ENCODE data around the gene MYO7A.

DNA sequence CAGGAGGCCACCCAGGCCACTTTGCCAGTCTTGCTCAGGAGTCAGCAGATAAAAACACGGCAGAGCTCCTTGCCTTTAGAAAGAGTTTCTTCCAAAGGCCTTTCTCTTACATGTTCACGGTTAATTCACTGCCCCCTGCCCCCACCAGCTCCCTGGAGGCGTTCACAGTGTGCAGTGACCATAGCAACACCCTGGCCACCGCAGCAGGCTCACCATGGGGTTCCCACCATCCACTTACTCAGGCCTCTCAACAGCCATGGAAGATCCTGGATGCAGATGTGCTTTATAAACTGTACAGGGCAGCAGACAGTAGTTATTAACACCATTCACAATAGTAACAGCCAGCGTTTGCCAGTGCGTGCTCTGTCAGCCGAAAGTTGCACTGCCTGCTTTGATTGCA is 10.6 kb upstream of the MYO7A start:
- TF ChIP-seq POLR2A (IDR thresholded peaks at IDR 0.05), result no peak
- TF ChIP-seq, protein P1, sequence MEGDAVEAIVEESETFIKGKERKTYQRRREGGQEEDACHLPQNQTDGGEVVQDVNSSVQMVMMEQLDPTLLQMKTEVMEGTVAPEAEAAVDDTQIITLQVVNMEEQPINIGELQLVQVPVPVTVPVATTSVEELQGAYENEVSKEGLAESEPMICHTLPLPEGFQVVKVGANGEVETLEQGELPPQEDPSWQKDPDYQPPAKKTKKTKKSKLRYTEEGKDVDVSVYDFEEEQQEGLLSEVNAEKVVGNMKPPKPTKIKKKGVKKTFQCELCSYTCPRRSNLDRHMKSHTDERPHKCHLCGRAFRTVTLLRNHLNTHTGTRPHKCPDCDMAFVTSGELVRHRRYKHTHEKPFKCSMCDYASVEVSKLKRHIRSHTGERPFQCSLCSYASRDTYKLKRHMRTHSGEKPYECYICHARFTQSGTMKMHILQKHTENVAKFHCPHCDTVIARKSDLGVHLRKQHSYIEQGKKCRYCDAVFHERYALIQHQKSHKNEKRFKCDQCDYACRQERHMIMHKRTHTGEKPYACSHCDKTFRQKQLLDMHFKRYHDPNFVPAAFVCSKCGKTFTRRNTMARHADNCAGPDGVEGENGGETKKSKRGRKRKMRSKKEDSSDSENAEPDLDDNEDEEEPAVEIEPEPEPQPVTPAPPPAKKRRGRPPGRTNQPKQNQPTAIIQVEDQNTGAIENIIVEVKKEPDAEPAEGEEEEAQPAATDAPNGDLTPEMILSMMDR (IDR thresholded peaks at IDR 0.05), result no peak

Measured in thyroid gland (tissue), 4 donors.